MM.1S (cell line): ENCODE measurements around the gene GRAMD2A.

Experiments used
- CTCF ChIP-seq: fragments of 300-600 bp; sonication (generic); IDR thresholded peaks from 2 replicates; pipeline ENCODE4 v1.5.1; 2016; ENCODE audit warnings: antibody characterized with exemption, low read length, mixed read lengths
- EZH2phosphoT487 ChIP-seq: fragments of 300-600 bp; sonication (generic); IDR thresholded peaks from 2 replicates; pipeline ENCODE4 v1.6.1; 2018; ENCODE audit warnings: antibody characterized with exemption, low read length

- no peak for TF ChIP-seq CTCF
- no peak for TF ChIP-seq EZH2phosphoT487
Measured at GRCh38 chr15:72153269-72154000, 44.2 kb downstream of the GRAMD2A start.
